HG03432 (cell line): ENCODE results near the gene SLC66A1.

ENCODE experiments used
- ATAC-seq: cut with Tn5 transposase; IDR thresholded peaks from one replicate; pipeline ENCODE4 v1.9.1; 2021; ENCODE audit warnings: mild to moderate bottlenecking, moderate library complexity; ENCODE audit not compliant: unreplicated experiment

Gene SLC66A1

DNA sequence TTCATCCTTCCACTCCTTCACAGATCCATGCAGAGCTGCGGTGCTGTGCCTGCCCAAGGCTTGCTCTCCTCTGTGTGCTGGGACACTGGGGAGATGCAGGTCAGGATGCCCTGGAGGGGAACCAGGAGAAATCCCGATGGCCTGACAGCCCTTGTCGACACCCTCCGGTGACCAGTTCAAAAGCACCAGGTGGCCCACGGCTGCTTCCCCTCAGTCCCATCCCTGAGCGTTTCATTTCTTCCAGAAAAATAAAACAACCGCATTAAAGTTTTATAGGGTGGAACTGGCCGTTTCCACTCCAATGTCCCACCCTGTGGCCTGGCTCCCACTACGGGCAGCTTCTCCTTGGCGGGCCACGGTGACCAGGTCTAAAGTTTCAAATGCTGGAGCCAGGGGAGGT lies 48.3 kb downstream of the SLC66A1 start:
- no peak for ATAC-seq

DNA sequence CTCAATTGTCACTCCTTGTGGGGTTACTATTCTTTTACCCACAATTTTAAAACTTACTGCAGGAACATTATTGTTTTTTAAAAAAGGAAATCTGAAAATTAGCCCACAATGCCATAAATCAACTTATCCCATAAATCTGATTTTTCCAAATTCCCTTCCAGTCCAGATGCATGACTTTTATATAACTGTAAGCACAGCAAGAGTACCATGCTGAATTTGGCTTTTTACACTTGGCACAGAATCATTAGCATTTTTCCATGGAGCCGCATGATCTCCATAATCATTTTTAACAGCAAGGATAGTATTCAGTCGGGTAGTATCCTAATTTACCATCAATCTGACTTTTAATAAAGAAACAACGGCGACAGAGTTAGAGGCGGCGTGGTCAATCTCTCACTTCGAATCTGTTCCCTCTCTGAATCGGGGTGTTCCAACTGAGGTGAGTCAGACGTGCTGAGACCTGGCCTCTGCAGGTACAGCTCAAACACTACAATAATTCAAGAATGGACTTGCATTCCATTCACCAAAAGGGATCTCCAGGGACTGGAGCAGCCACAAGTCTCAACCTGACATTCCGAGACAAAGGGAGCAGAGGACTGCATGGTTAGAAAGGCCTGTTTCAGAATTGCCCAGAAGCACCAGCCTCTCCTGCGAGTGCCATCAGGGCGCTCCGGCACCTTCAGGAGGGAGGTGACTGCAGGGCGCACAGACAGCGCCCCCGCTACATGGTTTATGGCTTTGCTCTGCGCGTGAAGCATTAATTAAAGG lies 48.9 kb downstream of the SLC66A1 start:
- ATAC-seq: no peak

DNA sequence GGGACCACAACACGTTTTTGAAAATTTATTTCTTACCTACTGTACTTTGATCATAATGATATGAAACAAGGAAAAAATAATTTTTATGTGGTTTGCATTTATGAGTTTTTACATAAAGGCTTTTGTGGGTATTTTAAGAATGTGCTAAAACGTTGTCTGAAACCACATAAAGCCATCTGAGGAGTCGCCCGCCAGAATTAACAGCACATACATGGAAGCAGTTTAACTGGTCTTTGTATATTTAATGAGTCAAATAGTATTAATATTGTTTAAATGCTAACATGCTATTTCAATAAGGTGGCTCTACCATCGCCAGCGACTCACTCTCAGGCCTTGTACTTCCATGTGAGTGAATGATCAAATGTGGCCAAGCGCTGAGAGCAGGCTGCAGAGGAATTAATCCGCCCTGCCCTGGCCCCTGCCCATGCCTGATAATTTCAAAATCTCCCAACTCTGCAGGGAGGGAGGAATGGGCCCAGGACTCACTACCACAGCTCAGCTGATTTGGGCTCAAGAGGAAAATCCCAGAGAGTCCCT lies 49.6 kb downstream of the SLC66A1 start:
- ATAC-seq: no peak

DNA sequence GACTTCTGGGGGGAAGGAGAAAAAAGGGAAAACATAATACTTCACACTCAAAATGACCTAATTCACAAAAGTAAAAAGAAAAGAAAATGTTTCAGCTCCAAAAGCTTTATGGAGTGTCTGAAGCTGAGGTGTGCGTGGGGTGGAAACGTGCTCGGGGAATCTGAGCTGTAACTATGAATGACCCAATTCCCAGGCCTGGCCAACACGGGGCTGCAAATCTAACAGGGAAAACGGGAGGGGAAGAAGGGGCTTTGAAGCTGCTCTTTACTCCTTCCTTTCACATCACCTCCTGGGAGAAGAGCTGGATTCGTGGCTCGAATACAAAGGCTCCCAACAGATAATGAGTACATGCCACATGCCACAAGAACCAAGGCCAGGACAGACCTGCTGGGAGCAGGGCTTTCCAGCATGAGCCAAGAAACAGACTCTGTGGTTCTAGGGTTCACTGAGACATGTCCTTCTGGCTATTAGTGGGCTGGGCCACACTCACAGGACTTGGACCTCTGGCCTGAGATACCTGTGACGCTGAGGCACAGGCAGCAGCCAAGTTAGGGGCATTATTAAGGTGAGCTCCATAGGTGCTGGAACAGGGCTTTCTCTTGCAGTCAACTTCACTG lies 51.5 kb downstream of the SLC66A1 start:
- ATAC-seq: no peak

DNA sequence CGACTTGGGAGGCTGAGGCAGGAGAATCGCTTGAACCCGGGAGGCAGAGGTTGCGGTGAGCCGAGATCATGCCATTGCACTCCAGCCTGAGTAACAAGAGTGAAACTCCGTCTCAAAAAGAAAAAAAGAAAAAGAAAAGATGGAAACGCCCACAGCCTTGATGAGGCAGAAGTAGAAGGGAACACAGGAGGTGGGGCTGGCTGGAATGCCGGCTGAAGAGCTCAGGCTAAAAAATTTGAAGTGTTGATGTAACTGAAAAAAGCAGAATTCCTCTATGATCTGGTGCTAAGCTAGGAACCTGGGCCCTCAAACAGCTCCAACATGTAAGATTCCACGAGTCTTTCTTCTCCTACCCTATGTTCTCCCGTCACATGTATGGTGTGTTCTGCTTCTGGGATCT lies 53.6 kb downstream of the SLC66A1 start:
- no peak for ATAC-seq

GRCh38 chr1:19366599-19367536 lies 54.7 kb downstream of the SLC66A1 start:
- no peak for ATAC-seq

DNA sequence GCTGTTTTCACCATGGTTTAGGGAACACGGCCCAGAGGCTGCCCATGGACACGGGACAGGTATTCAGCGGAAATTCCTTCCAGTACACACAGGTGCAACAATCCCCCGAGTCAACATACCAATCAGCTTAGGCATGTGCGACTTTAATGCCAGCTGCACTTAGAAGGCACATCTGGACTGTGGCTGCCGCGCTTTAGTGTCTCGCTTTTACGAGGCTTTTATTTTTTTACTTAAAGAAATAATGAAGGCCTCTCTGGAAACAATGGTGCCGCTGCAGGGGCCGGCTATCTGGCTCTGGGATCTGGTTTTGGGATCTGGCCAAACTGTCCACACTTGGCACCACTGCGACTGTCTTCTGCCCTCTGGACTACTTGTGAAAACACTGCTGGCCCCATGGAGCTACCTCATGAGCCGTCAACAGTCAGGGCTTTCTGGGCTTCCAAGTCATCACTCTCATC lies 55.5 kb downstream of the SLC66A1 start:
- ATAC-seq: no peak

DNA sequence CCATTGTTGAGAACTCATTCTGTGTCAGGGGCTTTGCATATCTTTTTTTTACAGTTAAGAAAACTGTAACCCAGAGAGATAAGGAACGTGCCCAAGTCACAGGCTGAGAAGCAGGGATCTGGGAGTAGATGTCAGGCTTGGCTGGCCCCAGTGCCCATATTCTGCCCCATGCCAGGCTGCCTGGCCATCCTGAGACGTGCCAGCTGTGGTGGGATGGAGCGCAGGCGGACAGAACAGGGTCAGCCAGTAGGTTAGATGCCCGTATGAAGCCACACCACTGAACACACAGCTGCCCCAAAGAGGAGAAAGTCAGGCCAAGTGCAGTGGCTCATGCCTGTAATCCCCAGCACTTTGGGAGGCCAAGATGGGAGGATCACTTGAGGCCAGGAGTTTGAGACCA lies 55.9 kb downstream of the SLC66A1 start:
- no peak for ATAC-seq

GRCh38 chr1:19368964-19369363 lies 56.8 kb downstream of the SLC66A1 start:
- no peak for ATAC-seq

DNA sequence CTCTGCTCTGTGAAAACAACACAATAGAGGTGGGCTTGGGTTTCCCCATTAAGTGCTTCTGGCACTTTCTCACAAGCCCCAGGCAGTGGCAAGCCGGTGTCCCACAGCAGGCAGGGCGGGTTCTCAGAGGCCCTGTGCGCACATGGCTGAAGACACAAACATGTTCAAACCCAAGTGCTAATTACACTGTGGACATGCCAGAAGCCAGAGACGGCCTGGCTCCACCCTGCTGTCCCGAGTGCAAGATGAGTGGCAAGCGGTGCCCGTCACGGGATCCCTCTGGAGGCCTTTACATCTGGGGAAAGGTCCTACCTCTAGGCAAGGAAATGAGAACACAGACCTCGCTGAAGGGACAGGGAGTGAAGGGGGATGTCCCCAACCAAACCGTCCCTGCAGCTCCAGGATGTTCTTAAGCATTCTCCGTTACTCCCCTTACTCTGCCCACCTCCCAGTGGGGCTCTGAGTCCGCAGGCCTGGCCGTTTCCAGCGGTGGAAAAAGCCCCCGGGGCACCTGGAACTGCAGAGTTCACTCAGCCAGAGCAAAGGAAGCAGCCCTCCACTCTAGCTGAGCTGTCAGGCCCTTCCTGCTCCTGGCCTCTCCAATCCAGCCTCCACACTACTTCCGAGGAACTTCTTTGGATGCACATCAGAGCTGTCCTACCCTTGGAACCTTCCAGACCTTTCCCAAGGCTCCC lies 57.4 kb downstream of the SLC66A1 start:
- ATAC-seq: no peak

- no peak for ATAC-seq
Observed at GRCh38 chr1:19370453-19371170, 58.5 kb downstream of the SLC66A1 start.

DNA sequence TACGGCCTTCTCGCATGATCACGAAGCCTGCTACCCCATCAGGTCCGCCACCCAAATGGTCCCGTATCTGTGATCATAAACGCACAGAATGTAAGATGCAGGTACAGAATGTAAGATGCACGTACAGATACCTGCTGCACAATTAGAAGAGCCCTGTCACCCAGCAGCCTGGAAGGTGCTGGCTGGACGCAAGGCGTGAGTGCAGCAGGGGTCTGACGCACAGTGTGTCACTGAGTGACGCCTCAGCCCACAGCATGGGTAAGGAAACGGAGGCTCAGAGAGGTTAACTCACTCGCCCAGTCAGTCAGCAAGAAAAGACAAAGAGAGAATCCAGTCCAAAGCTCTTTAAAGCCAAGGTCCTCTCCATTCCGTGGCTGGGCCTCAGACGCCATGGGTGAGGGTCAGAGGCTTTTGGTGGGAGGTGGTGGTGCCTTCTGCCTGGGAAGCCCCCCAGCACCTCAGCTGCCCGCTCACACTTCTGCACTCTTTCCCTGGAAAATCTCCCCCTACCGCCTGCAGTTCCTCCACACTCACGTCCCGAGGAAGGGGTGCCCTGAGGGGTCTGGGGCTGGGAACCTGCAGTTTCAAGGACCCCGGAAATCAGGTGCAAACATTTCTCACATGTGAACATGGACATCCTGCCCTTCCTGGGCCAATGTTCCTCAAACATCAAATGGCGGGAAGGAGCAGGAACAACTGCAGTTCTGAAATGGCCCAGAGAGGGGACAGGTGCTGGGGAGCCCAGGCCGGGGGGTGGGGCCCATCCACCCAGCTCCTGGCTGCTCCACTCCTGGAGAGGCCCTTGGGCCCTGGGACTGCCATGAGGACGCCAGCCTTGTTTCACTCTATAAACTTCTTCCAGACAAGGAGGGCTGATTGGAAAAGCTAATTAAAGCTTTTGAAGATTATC lies 59.4 kb downstream of the SLC66A1 start:
- no peak for ATAC-seq

GRCh38 chr1:19372136-19372514 lies 60.0 kb downstream of the SLC66A1 start:
- ATAC-seq: no peak

DNA sequence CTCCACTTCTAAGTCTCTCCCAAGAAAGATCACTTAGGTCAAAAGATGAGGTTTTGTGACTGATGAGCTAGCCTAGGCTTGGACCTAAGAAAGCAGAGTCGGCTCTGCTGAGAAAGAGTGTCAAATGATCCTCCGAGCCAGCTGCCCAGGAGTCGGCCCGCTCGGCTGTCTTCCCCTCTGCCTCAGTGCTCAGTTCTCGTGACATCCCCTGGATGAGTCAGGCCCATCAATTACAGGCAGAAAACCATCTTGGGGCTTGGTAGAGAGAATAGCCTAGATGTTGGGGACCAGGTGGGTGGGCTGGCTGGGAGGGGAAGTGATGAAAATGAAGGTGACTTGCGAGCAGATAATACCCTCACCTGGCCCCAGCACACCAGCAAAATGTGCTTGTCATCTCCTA lies 60.5 kb downstream of the SLC66A1 start:
- no peak for ATAC-seq

GRCh38 chr1:19373211-19374082 lies 61.3 kb downstream of the SLC66A1 start:
- ATAC-seq: no peak

DNA sequence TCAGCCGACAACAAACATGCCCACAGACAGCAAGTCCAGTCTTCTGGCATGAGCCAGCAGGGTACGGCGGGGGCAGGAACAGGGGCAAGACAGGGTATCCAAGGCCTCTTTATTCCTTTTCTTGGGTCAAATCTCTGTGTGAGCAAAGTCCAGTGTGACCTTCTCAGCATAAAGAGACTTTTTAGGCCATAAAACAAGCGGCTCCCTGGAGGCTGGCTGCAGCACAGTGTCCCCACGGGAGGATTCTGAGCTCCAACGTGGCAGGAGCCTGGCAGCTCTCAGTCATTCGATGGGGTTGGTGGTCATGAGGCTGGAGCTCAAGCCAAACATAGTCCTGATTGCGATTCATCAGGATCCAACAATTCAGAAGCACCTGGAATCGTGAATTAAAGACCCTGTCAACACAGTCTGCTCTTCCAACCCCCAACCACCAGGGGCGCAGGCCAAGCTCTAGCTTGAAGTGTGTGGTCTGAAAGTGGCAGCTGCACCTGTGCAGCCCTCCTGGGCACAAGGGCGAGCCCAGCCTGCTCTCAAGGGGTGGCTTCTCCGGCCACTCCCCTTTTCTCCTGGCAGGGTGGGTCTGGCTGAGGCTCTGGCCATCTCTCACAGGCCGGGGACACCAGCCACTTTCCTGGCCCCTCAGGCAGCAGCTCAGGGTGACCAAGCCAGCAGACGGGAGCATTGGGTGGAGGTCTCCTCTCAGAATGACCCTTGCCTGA lies 62.1 kb downstream of the SLC66A1 start:
- ATAC-seq: no peak

- no peak for ATAC-seq
Observed at GRCh38 chr1:19374926-19375325, 62.8 kb downstream of the SLC66A1 start.
